HG02981 (cell line): Measurements from ENCODE around the gene RNGTT.
"Not testable (repeated sequence)": the region's sequence is repeated elsewhere in the genome, so short reads cannot be mapped to it uniquely, and the experiment has no call there.

ENCODE experiments used
- ATAC-seq: cut with Tn5 transposase; IDR thresholded peaks from one replicate; pipeline ENCODE4 v1.9.1; 2021; ENCODE audit warnings: mild to moderate bottlenecking, moderate library complexity; ENCODE audit not compliant: unreplicated experiment

RNGTT gene

GRCh38 chr6:88825856-88826255 lies 137.6 kb downstream of the RNGTT start:
- ATAC-seq = no peak

GRCh38 chr6:88823998-88824397 lies 139.4 kb downstream of the RNGTT start:
- ATAC-seq = no peak

GRCh38 chr6:88815491-88815890 lies 147.9 kb downstream of the RNGTT start:
- ATAC-seq = no peak

GRCh38 chr6:88814909-88815308 lies 148.5 kb downstream of the RNGTT start:
- no peak for ATAC-seq

GRCh38 chr6:88813045-88813444 lies 150.4 kb downstream of the RNGTT start:
- ATAC-seq = no peak

DNA sequence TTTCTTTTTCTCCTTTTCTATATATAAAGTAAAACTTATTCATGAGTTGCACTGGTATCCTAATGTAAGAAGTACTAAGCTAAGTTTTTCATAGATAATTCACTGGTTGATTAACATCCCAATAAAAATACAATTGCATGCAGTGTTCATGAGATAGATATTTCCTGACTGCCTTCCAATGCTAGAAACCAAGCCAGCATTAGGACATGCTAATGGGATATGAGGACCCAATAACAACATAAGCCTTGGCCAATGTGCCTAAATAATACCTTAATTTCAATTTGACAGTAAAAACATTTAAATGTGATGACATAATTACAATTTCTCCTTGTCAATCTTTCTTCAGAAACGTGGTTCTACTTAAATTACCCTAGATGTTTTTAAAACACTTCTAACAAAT lies 152.7 kb downstream of the RNGTT start:
- ATAC-seq = no peak

- no peak for ATAC-seq
Measured at GRCh38 chr6:88810089-88810488, 153.3 kb downstream of the RNGTT start.

- ATAC-seq = no peak
Measured at GRCh38 chr6:88808381-88808780, 155.0 kb downstream of the RNGTT start.

GRCh38 chr6:88807622-88808021 lies 155.8 kb downstream of the RNGTT start:
- ATAC-seq = no peak

GRCh38 chr6:88806728-88807127 lies 156.7 kb downstream of the RNGTT start:
- ATAC-seq = no peak

- ATAC-seq = no peak
Measured at GRCh38 chr6:88804701-88805100, 158.7 kb downstream of the RNGTT start.

GRCh38 chr6:88785478-88785877 lies 177.9 kb downstream of the RNGTT start:
- no peak for ATAC-seq

DNA sequence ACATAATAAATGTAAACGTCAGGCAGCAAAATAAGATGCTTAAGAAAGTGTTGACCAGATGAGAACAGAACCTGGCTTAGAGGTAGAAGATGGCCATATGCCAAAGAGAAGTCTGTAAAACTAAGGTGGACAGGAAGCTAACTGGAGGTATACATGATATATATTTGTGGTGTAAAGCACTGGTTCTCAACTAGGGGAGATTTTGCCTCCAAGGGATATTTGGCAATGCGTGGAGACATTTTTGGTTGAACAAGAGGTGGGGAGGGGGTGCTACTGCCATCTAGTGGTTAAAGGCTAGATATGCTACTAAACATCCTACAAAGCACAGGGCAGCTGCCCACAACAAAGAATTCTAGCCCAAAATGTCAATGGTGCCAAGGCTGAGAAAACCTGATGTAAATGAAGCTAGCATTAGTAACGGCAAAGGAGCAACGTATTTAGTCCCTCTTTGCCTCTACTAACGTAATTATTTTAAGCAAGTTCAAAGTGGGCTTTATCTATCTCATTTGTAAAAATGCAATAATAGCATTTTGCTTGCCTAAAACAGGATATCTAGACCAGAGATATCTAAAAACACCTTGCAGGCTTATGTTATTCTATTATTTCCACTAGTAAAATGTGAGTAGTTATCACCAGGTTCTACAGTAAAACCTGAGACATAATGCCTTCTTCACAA lies 182.6 kb downstream of the RNGTT start:
- no peak for ATAC-seq

- no peak for ATAC-seq
Measured at GRCh38 chr6:88775866-88776571, 187.4 kb downstream of the RNGTT start.

DNA sequence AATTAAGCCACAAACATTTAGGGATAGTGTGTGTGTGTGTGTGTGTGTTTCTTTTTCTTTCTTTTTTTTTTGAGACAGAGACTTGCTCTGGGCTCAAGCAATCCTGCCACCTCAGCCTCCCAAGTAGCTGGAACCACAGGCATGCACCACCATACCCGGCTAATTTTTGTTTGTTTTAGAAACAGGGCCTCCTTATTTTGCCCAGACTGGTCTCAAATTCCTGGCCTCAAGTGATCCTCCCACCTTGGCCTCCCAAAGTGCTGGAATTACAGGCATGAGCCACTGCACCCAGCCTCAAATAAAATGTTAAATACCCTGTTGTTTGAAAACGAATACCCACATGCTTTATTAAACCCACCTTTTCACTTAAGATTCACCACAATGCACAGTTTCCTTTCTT lies 195.3 kb downstream of the RNGTT start:
- ATAC-seq = not testable (repeated sequence)

DNA sequence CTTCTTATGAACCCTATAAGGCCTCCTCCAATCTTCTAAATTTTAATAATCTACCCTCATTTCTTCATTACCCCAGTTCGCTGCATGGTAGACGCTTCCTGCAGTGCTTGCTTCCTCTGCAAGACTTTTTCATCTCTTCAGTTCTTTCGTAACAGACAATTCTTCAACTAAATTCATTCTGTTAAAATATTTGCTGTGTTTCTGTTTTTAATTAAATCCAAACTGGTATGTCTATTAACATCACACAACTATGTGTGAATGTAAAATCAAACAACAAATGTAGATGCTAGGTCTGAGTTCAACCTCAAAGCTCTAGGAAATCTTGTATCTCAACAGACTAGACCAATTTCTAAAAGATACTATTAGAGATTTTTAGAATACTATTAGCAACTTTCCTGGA lies 199.3 kb downstream of the RNGTT start:
- ATAC-seq = no peak

GRCh38 chr6:88763160-88763559 lies 200.3 kb downstream of the RNGTT start:
- ATAC-seq = no peak

DNA sequence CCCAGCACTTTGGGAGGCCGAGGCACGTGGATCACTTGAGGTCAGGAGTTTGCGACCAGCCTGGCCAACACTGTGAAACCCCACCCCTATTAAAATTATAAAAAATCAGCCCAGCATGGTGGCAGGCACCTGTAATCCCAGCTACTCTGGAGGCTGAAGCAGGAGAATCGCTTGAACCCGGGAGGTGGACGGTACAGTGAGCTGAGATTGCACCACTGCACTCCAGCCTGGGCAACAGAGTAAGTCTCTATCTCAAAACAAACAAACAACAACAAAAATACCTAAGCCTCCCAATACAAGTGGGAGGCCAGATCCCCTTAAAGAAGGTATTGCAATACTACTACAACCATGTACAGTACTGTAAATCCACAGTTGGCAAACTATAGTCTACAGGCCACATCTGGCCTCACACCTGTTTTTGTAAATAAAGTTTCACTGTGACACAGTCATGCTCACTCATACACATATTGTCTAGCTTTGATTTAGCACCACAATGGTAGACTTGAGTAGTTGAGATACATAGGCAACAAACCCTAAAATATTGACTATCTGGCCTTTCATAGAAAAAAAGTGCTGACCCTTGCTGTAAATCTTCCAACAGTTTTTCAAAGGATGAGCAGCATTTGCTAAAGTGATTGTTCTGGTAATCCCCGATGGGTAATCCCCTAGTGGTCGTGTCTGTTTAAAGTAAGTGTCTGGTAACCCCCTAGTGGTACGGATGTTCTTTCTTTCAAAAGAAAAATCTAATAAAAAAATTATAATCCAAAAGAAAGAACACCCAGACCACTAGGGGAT lies 202.0 kb downstream of the RNGTT start:
- peak; percentile 69 for ATAC-seq

GRCh38 chr6:88760091-88760490 lies 203.3 kb downstream of the RNGTT start:
- ATAC-seq = no peak

DNA sequence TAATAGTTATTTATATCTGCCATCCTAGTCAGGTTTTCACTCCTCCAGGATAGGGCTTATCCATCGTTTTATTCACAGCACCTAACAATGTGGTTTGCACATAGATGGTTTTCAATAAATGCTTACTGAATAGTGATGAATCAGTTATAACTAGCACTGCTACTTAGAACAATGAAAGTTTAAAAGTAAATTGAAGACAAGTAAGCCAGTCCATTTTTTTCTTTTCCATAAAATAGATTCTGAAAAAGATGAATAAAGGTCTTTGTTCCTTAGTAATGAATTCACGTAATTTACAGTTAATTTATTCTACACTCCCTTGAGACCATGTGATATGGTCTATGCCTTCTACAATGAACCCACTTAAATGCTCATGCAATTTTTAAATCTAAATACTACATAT lies 212.5 kb downstream of the RNGTT start:
- ATAC-seq = no peak

- no peak for ATAC-seq
Measured at GRCh38 chr6:88749849-88750248, 213.6 kb downstream of the RNGTT start.

DNA sequence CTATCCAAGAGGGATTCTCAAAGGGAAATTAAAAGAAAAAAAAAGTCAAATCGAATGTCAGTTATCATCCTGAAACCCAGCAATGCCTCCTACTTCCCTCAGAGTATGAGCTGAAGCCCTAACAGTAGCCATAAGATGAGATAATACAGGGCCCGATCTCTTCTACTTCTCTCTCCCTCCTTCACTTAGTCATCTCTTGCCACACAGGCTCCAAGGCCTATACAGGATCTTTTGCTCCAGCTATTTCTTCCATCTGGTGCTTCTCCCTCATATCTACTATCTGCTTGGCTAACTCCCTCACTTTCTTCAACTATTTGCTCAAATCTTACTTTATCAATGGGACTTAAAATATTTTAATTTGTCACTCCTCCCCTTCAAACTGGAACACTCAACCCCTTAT lies 215.3 kb downstream of the RNGTT start:
- no peak for ATAC-seq
